ENCODE results near the gene TRIM59.

The TRIM59 gene, protein sequence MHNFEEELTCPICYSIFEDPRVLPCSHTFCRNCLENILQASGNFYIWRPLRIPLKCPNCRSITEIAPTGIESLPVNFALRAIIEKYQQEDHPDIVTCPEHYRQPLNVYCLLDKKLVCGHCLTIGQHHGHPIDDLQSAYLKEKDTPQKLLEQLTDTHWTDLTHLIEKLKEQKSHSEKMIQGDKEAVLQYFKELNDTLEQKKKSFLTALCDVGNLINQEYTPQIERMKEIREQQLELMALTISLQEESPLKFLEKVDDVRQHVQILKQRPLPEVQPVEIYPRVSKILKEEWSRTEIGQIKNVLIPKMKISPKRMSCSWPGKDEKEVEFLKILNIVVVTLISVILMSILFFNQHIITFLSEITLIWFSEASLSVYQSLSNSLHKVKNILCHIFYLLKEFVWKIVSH

DNA sequence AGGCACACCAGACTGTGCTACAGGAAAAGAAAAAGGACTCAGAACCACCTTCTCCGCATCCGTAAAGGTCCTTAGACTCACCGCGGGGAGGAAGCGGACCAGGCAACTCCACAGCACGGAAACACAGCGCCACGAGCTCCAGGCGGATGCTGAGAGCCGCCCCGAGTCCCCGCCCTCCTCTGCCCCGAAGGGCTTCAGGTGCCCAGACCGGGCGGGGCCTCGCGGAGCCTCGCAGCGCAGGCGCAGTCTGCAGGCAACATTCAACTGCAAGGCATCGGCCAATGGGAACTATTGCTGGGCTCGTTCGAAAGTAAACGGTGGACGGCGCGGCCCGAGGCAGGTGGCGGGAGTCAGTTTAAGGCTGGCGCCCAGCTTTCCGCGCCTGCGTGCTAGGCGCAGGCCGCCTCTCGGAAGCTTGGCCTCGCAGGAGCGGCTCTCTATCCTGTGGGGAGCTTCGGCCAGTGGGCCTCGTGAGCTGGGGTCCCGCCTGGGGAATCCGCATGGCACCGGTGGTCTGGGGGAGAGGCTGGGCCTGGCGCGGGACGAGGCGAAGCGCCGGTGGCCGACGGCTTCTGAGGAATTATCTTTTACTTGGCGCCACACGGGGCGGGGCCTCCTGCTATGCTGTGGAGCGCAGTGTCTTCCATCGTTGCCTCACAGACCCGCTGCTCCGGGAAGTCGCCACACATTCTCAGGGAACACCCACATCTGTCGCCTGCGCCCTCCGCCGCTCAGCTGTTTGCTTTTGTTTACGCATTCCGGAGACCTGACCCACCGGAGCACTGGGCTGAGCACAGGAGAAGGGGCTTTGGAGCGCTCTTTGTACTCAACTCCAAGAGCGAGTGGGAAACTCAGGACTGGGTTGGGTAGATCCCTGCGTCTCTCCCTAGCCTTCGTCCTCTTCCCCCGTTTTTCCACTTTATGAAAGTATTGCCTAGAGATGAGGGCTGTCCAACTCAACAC, at the start of gene TRIM59:
Gene TRIM59 (minus strand): TSS at position 151 of the 963 bp plus-strand sequence. CDS start 10,603 bp downstream, outside the sequence.
- peak; percentile 97 for ATAC-seq

DNA sequence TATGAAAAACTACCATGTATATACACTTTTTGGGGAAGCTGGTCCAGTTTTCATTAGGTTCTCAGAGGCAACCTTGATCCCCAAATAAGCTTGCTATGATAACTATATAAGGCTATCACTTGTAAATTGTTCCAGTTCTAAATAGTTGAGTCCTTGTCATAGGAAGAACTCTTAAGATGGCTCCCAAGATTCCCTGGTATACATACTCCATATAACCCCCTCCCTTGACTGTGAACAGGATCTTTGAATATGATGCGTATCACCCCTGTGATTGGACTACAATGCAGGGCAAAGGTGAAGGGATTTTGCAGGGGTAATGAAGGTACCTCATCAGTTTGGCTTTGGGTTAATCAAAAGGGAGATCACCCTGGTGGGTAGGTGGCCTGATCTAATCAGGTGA, 48.6 kb upstream of the TRIM59 start:
- no peak for ATAC-seq

DNA sequence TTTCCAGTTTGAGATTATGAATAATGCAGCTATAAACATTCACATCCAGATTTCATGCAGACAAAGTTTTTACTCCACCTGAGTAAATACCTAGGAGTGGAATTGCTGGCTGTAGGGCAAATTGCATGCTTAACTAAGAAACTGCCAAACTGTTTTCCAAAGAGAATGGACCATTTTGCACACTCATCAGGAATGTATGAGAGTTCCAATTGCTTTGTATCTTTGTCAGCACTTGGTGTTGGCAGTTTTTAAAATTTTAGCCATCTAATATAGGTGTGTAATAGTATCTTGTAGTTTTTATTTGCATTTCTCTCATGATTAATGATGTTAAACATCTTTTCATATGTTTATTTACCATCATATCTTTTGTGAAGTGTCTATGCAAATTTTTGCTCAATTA, 40.6 kb upstream of the TRIM59 start:
- no peak for ATAC-seq

DNA sequence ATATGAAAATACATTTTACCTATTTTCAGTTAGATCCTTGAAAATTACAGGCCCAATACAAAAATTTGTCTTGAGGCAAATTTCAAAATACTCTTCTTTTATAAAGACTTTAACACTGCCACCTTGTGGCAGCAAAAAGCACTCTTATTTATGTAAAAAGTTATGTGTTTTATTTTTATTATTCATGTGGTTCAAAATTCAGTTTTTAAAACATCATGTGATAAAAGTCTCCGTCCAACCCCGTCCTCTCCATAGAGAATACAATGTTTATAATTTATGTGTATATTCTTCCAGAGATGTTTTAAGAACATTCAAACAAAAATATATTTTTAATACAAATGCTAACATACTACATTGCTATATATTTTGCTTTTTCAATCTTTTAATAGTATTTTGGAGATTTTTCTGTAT, 36.9 kb upstream of the TRIM59 start:
- ATAC-seq, result no peak

DNA sequence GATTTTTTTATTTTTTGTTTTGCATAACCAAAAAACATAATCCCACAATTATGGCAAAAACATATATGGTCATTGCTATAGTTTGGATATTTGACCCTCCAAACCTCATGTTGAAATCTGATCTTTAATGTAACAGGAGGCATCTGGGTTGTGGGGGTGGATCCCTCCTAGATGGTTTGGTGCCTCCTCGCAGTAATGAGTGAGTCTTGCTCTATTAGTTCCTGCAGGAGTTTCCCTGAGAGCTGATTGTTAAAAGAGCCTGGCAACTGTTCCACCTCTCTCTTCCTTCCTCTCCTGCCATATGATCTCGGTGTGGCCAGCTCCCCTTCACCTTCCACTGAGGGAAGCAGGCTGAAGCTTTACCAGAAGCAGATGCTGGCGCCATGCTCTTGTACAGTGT, 33.2 kb upstream of the TRIM59 start:
- ATAC-seq, result no peak

DNA sequence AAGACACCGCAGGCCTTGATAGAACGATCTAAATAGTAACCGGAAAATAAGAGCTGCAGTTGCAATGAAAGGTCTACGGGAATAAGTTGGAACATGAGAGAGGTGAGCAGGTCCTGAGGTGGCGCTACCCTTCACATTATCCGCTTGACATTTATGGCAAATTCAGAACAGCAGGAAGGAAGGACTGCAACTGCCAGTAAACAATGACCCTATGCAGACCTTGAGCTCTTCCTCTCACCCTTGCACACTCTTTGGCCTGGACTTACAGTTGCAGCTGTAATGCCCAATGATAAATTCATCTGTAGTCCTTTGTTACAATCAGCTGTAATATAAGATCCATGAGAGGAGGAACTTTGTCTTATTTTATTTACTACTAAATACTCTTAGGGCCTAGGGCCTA, 32.3 kb upstream of the TRIM59 start:
- ATAC-seq, result no peak

DNA sequence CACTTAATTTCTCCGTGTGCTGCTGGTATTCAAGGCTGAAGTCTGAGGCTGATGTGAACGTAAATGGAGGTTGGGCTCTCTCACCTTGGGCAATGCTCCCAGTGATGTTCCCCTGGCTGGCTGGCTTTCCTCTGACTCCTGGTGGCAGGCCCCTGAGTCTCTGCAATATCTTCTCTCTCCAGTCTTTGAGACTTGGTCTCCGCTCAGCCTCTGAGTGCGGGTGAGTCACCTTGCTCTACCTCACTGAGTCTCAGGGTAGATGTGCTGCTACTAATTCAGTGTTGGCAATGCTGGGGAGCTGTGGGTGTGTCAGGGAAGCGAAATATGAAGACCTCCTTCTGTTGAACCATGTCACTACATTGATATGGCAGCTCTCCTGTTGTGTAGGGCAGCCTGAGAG, 31.3 kb upstream of the TRIM59 start:
- ATAC-seq, result no peak

DNA sequence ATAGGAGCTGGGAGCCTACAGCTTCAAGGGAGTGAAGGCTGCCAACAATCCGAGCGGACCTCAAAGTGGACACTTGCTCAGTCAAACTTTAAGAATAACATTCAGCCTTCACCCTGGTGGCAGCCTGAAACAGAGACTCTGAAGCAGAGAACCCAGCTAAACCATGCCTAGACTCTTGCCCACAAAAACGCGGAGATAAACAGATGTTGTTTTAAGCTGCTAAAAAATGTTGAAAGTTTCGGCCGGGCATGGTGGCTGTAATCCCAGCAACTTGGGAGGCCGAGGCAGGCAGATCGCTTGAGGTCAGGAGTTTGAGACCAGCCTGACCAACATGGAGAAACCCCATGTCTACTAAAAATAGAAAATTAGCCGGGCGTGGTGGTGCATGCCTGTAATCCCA, 29.8 kb upstream of the TRIM59 start:
- no peak for ATAC-seq

DNA sequence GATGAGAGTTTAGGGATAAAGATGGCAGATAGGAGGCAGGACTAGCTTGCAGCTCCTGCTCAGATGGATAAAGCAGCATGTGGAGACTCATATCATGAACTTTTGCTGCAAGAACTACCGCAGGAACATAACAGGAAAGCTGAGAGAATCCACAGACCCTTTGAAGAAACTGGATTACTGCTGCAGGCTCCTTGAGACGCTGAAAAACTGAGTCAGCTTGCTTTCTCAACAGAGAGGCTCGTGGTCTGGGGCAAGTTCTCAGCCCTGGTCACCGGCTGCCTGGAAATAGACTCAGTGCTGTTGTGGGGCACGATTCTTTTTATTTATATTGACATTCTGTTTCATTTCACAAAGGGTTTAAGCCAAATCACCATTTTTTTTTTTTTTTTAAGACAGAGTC, 28.8 kb upstream of the TRIM59 start:
- ATAC-seq, result no peak

DNA sequence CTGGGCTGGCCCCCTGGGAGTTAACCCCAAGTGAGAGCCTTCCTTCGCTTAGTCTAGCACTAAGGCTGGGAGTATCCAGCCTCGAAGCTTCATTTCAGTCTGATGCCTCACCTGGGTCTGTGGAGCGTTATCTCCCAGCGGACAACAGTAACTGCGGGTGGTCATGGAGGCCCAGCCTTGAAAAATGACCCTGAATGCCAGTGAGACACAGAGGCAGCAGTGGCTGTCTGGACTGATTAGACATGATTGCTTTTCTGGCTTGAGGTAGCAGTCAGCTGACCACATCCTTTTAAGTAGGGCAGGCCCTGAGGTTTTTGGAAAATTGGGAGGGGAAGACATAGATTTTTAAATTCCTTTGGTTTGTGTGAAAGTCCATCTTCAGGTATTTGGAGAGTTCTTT, 28.2 kb upstream of the TRIM59 start:
- no peak for ATAC-seq

DNA sequence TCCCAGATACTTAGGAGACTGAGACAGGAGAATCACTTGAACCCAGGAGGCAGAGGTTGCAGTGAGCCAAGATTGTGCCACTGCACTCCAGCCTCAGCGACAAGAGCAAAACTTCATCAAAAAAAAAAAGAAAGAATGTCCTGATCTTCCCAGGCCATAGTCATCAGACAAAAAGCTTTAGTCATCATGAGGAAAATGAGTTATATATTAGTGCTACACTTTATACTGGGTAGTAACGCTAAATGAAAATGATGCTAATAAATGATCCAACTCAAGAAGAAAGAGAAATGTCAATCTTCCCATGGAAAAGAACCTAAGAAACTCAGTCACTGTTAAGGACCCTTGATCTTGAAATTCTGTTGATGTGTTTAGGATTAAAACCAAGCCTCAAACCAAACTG, 26.3 kb upstream of the TRIM59 start:
- no peak for ATAC-seq

DNA sequence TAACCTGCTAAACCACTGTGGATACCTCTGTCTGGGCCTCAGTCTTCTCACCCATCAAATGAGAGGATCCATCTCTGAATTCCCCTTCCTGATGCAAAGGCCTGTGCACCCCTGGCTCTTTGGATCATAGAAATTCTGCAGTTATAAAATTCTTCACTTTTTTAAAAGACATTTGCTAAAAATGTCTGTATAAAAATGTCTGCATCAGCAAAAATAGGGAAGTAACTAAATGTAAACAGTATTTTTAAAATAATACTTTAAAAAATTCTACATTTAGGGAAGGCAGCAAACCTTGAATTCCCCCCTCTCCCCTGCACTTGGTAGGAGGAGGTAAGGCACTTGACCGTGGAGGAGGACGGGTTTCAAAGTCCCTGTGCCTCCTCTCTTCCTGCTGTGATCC, 25.6 kb upstream of the TRIM59 start:
- ATAC-seq, result no peak

DNA sequence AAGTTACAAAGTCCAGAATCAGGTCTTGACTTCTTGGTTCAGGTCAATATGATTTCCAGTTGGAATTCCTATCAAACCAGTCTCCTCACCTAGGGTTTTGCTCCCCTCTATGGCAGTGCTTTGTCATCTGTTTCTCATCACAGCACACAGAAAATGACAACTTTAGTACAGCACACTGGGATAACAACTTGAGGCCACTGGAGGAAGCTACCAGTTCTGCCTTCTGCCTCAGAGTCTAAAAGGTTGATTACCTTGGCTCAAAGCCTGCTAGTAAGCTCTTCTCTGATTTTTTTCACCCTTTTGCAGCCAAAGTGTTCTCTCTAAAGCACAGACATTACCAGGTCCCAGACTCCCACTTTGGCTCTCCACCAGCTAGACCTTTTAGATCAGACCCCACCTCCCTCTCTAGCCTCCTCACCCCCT, 24.8 kb upstream of the TRIM59 start:
- no peak for ATAC-seq

DNA sequence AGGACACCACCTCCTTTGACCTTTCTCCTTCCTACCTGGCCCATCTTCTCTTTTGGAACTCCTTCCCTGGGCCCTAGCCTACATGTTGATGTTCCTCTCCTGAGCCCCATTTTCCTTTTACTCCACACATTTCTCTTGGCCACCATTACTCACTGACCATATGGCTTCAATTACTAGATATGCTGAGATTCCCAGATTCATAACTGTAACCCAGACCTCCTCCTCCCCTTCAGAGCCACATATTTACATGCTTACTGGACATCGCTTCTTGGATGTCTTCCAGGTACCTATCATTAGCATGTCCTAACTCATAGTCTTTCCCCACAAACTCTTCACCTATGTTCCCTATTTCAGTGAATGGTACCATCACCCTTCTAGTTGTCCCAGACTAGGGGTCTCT, 24.4 kb upstream of the TRIM59 start:
- ATAC-seq, result no peak

DNA sequence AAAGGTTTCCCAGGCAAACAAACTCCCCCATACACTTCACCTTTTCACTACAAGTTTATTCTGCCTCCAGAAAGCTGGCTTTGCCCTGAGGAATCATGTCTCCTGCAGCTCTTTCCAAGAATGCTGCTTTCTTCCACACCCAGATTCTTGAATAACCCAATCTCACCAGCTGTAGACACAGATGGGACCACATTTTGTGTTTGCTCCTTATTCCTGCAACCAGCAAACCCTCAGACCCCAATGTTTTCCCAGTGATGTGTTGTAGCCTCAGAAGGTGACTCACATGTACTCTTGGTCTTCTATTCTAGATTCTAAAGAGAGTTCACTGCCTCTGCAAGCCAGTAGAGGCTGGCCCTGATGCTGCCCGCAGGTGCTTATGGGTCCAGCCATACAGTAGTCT, 23.6 kb upstream of the TRIM59 start:
- ATAC-seq, result no peak

DNA sequence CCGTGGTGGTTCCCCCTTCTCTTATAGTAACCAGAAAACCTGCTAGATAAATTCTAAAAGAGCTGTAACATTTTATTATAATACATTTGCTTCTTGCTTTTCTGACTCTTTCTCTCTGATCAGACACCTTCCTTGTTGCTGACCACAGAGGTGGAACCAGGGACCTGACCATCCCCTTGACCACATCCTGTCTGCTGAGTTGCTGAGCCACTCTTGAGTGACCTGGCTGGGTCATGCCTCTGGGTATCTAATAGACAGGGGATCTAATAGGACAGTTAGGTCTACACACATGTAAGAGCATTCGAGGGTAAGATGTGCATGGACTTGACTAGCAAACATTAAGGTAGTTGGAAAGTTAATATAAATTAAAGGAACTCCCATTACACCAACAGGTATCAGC, 22.8 kb upstream of the TRIM59 start:
- no peak for ATAC-seq

DNA sequence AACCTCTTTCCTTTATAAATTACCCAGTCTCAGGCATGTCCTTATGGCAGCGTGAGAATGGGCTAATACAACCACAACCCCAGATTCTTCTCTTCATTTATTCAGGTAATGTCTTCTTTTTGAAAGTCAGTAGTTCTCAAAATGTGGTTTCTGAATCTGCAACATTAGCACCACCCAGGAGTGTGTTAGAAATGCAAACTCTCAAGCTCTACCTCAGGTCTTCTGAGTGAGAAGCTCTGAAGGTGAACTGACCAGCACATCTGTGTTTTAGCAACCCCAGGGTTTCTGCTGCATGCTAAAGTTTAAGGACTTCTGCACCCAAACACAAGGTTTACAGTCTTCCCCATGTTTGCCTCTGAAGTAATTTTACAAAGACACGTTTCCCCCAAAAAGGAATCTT, 22.3 kb upstream of the TRIM59 start:
- no peak for ATAC-seq

DNA sequence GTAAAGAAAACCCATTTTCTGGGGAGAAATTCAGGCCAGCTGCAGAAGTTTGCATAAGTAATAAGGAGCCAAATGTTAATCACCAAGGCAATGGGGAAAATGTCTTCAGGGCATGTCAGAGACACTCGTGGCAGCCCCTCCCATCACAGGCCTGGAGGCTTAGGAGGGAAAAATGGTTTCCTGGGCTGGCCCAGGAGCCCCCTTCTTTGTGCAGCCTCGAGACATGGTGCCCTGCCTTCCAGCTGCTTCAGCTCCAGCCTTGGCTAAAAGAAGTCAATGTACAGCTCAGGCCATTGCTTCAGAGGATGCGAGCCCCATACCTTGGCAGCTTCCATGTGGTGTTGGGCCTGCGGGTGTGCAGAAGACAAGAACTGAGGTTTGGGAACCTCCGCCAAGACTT, 20.6 kb upstream of the TRIM59 start:
- no peak for ATAC-seq

DNA sequence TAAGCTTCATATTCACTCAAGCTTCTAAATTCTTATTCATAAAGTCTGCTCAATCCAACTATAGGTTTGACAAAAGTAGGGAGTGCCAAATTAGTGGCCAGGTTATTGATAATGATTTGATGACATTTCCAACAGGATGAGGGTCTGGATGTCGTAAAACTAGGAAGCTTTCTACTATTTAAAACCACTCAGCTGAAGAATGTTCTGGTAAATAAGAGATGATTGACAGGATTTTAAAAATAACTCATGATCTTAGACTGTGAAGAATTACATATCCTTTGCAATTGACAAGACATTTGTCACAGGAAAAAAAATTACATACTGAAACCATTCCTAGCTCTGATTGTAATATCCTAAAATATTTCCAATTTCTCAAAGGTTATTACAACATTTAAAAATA, 15.4 kb upstream of the TRIM59 start:
- ATAC-seq, result no peak

DNA sequence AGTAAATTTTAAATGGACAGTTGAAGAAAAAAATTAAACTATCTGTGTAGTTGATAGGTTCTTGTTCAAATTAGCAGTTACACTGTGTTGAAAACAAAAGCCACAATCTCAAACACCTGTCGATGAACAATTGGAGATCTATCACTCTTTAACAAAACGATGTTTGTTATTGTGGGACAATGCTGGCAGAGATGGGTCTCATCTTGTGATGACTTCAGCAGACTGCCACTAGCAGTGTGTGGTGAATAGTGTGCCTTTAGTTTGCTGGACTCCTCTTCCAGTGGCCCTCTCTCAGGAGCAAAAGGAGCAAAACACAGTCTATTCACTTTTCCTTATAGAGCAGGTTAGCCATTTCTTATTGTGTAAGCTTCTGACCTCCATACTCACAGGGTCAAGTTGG, 14.7 kb upstream of the TRIM59 start:
- no peak for ATAC-seq

DNA sequence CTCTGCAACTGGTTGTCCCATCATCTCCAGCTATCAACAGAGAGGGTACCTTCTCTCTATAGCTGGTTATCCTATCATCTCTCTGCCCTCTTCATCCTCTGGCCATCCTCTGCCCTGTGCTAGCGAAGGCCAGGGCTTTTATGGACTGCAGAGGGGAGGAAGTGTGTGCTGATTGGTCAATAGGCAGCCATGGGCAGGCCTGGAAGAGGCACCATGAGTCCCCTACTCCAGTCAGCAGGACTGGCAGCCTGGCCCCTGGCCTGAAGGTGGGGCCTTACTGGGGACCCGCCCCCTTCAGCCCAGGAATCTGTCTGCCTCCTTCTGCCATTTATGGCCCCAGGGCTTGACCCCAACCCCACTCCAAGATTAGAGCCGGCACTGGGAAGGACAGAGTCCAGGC, 10.4 kb upstream of the TRIM59 start:
- no peak for ATAC-seq

DNA sequence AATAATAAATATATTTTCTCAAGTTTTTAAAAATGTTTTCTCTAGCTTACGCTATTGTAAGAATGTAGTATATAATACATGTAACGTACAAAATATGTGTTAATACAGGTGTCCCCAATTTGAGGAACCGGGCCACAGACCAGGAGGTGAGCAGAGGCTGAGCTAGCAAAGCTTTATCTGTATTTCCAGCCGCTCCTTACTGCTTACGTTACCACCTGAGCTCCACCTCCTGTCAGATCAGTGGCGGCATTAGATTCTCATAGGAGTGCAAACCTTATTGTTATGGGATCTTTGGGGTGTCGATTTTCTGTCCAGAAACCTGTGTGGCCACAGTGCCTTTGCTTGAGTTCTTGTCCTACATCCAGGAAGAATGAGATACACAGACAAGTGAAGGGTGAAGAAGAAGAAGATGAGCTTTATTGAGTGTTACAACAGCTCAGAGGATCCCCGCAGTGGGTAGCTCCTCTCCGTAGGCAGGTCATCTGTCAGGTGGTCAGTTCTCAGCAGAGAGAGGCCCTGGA, 9.9 kb upstream of the TRIM59 start:
- ATAC-seq, result no peak

DNA sequence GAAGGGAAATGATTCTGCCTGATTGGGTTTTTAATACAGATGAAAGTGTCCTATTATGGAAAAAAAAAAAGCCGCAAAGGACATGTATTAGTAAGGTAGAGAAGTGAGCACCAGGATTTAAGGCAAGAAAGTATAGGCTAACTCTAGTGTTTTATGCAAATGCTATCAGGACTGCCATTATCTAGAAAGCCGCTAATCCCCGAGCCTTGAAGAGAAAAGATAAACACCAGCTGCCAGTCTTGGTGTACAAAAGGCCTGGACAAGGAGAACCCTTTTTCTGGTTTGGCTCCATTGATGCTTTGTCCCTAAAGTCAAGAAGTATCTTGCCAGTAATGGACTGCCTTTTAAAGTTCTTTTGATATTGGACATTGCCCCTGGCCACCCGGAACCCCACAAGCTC, 8.6 kb upstream of the TRIM59 start:
- ATAC-seq, result no peak

DNA sequence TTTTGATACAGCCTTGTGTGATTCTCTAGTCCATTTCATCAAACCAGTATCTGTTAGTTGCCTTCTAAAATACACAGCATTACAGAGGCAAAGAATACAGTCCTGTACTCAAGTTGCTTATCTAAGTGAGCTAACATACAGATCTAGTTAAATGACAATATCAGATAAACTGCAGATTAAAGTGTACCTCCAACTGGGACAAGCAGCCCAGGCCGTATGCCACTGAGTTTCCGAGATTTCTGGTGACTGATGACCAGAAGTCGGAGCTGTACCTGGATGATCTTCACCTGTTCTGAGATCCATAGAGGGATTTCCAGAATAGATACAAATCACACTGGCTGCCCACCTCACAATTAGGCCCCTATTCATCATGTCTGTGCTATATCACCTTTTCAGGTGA, 6.3 kb upstream of the TRIM59 start:
- ATAC-seq, result no peak

Data from activated CD4-positive, CD25-positive, alpha-beta regulatory T cell treated with anti-CD3 and anti-CD28 coated beads, Interleukin-2, amount 50 U/mL, for 24 hours (primary cell).